ENCODE measurements around the gene NOTCH2.

Gene NOTCH2

DNA sequence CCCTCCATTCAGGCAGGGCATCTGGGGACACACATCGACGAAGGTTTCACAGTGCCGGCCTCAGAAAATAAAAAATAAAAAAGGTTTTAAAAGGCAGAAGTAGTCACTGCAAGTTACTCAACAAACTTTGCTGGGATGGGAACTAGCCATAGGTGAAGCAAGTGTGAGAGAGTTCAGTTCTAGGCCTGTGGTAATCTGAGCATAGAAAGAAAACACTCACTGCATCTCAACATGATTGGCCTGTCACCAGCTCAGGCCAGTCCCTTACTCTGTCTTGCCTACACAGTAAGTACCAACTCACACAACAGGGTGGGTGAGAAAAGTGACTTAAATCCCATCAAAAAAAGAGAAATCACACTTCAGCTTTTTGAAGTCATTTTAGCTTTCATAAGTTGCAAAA is 142.9 kb downstream of the NOTCH2 start:
- Histone ChIP-seq H3K14ac (ENCODE audit: low read length) (no peak overlapping the region), H3K27ac (ENCODE audit: low read depth, low read length) (no peak overlapping the region), H3K23ac (ENCODE audit: low read length) (no peak overlapping the region), H2BK5ac (ENCODE audit: low read depth, low read length, poor library complexity) (no peak overlapping the region), H3K36me3 (ENCODE audit: control insufficient read depth in 1 of 2, insufficient read depth in 2 of 2, low read length in 2 of 2) (peaks cover 21 to 42% of the 10 kb centered on the region in 2 experiments), H3K4ac (ENCODE audit: low read depth, low read length) (no peak overlapping the region), H3K79me2 (ENCODE audit: control insufficient read depth, insufficient read depth, low read length, poor library complexity) (no peaks in the 10 kb centered on the region), H2AFZ (ENCODE audit: insufficient read depth, low read length, poor library complexity) (no peak overlapping the region), H3K79me1 (ENCODE audit: low read length) (no peaks in the 10 kb centered on the region), H4K91ac (ENCODE audit: low read depth, low read length) (no peak overlapping the region), H3K18ac (ENCODE audit: low read length) (no peak overlapping the region), H2AK5ac (ENCODE audit: low read length) (no peak overlapping the region), H2BK12ac (ENCODE audit: low read length) (no peak overlapping the region), H3K9me3 (ENCODE audit: insufficient read depth, low read depth, low read length) (no peaks in the 10 kb centered on the region), H4K12ac (ENCODE audit: low read depth, low read length) (no peak overlapping the region), H3K9ac (ENCODE audit: low read length) (no peak overlapping the region), H3K27me3 (ENCODE audit: insufficient read depth, low read length) (no peaks in the 10 kb centered on the region), H3K4me1 (ENCODE audit: control insufficient read depth in 1 of 2, insufficient read depth in 2 of 2, low read length in 2 of 2) (no peaks in the 10 kb centered on the region), H2BK120ac (ENCODE audit: insufficient read depth, low read length, poor library complexity) (no peak overlapping the region), H4K8ac (ENCODE audit: low read depth, low read length) (no peak overlapping the region), H3K4me2 (ENCODE audit: low read length) (no peak overlapping the region), H3K4me3 (ENCODE audit: low read depth, low read length) (no peak overlapping the region)
- WGBS (ENCODE audit: extremely low coverage, insufficient coverage, insufficient read length) = no CpG with 5 or more reads among the region's 3 CpGs
- DNase-seq = no peak

- H4K91ac ChIP-seq (ENCODE audit: low read depth, low read length) = no peak overlapping the region
- WGBS (ENCODE audit: extremely low coverage, insufficient coverage, insufficient read length) = no CpG with 5 or more reads among the region's 19 CpGs
Measured at GRCh38 chr1:119924948-119925898, 144.2 kb downstream of the NOTCH2 start.

GRCh38 chr1:119920104-119920968 is 149.1 kb downstream of the NOTCH2 start:
- Histone ChIP-seq H3K4ac (ENCODE audit: low read depth, low read length) (no peak overlapping the region), H2BK120ac (ENCODE audit: insufficient read depth, low read length, poor library complexity) (no peak overlapping the region), H2AK5ac (ENCODE audit: low read length) (no peak overlapping the region), H3K4me2 (ENCODE audit: low read length) (no peak overlapping the region), H3K23ac (ENCODE audit: low read length) (no peak overlapping the region), H3K4me3 (ENCODE audit: low read depth, low read length) (no peak overlapping the region), H3K18ac (ENCODE audit: low read length) (no peak overlapping the region), H3K9me3 (ENCODE audit: insufficient read depth, low read depth, low read length) (peaks cover 4% of the 10 kb centered on the region), H3K27ac (ENCODE audit: low read depth, low read length) (no peak overlapping the region), H4K91ac (ENCODE audit: low read depth, low read length) (no peak overlapping the region), H2BK5ac (ENCODE audit: low read depth, low read length, poor library complexity) (no peak overlapping the region), H3K4me1 (ENCODE audit: control insufficient read depth in 1 of 2, insufficient read depth in 2 of 2, low read length in 2 of 2) (no peaks in the 10 kb centered on the region), H4K8ac (ENCODE audit: low read depth, low read length) (no peak overlapping the region), H3K14ac (ENCODE audit: low read length) (no peak overlapping the region), H2AFZ (ENCODE audit: insufficient read depth, low read length, poor library complexity) (no peak overlapping the region), H3K36me3 (ENCODE audit: control insufficient read depth in 1 of 2, insufficient read depth in 2 of 2, low read length in 2 of 2) (peaks cover 38 to 53% of the 10 kb centered on the region in 2 experiments), H4K12ac (ENCODE audit: low read depth, low read length) (no peak overlapping the region), H3K79me2 (ENCODE audit: control insufficient read depth, insufficient read depth, low read length, poor library complexity) (no peaks in the 10 kb centered on the region), H2BK12ac (ENCODE audit: low read length) (no peak overlapping the region), H3K79me1 (ENCODE audit: low read length) (no peaks in the 10 kb centered on the region), H3K9ac (ENCODE audit: low read length) (no peak overlapping the region), H3K27me3 (ENCODE audit: insufficient read depth, low read length) (no peaks in the 10 kb centered on the region)
- DNase-seq = no peak
- WGBS (ENCODE audit: extremely low coverage, insufficient coverage, insufficient read length) = no CpG with 5 or more reads among the region's 8 CpGs

More at GRCh38 chr1:119924948-119925898, 144.2 kb downstream of the NOTCH2 start:
- no peaks in the 10 kb centered on the region for H3K27me3 ChIP-seq (ENCODE audit: insufficient read depth, low read length)
- no peak overlapping the region for H4K12ac ChIP-seq (ENCODE audit: low read depth, low read length)
- no peaks in the 10 kb centered on the region for H3K79me1 ChIP-seq (ENCODE audit: low read length)
- no peaks in the 10 kb centered on the region for H3K4me1 ChIP-seq (ENCODE audit: control insufficient read depth in 1 of 2, insufficient read depth in 2 of 2, low read length in 2 of 2)
- H3K79me2 ChIP-seq (ENCODE audit: control insufficient read depth, insufficient read depth, low read length, poor library complexity) = no peaks in the 10 kb centered on the region
- no peak overlapping the region for H3K14ac ChIP-seq (ENCODE audit: low read length)
- no peak overlapping the region for H3K27ac ChIP-seq (ENCODE audit: low read depth, low read length)
- H2AFZ ChIP-seq (ENCODE audit: insufficient read depth, low read length, poor library complexity) = no peak overlapping the region
- H2BK120ac ChIP-seq (ENCODE audit: insufficient read depth, low read length, poor library complexity) = no peak overlapping the region
- H4K8ac ChIP-seq (ENCODE audit: low read depth, low read length) = no peak overlapping the region
- H2BK5ac ChIP-seq (ENCODE audit: low read depth, low read length, poor library complexity) = no peak overlapping the region
- no peak overlapping the region for H3K23ac ChIP-seq (ENCODE audit: low read length)
- H3K4me3 ChIP-seq (ENCODE audit: low read depth, low read length) = no peak overlapping the region
- H3K4me2 ChIP-seq (ENCODE audit: low read length) = no peak overlapping the region
- H3K9ac ChIP-seq (ENCODE audit: low read length) = no peak overlapping the region
- no peak overlapping the region for H2BK12ac ChIP-seq (ENCODE audit: low read length)
- H2AK5ac ChIP-seq (ENCODE audit: low read length) = no peak overlapping the region
- peaks cover 24 to 46% of the 10 kb centered on the region in 2 experiments for H3K36me3 ChIP-seq (ENCODE audit: control insufficient read depth in 1 of 2, insufficient read depth in 2 of 2, low read length in 2 of 2)
- no peak overlapping the region for H3K18ac ChIP-seq (ENCODE audit: low read length)
- no peaks in the 10 kb centered on the region for H3K9me3 ChIP-seq (ENCODE audit: insufficient read depth, low read depth, low read length)
- DNase-seq = no peak
- no peak overlapping the region for H3K4ac ChIP-seq (ENCODE audit: low read depth, low read length)

DNA sequence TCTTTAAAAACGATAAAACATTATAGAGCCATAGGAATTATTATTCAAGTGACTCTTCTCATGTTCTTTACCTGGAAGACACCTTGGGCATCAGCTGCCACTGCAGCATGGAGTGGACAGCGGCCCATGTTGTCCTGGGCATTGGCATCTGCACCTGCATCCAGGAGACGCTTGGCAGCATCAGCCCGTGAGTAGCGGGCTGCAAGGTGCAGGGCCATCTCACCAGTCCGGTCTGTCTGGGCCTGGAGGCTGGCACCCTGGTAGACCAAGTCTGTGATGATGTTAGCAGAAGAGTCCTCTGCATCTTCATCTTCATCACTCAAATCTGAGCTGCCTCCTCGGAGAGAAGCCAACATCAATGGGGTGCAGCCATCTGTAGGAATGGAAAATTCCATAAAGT is 150.2 kb downstream of the NOTCH2 start:
- no peak overlapping the region for H2BK12ac ChIP-seq (ENCODE audit: low read length)
- H3K4ac ChIP-seq (ENCODE audit: low read depth, low read length) = no peak overlapping the region
- H3K14ac ChIP-seq (ENCODE audit: low read length) = no peak overlapping the region
- no peak overlapping the region for H4K12ac ChIP-seq (ENCODE audit: low read depth, low read length)
- no peaks in the 10 kb centered on the region for H3K27me3 ChIP-seq (ENCODE audit: insufficient read depth, low read length)
- no peak overlapping the region for H3K18ac ChIP-seq (ENCODE audit: low read length)
- H4K8ac ChIP-seq (ENCODE audit: low read depth, low read length) = no peak overlapping the region
- H3K79me1 ChIP-seq (ENCODE audit: low read length) = no peaks in the 10 kb centered on the region
- no peak overlapping the region for H3K4me2 ChIP-seq (ENCODE audit: low read length)
- DNase-seq = no peak
- H3K9me3 ChIP-seq (ENCODE audit: insufficient read depth, low read depth, low read length) = peaks cover 4% of the 10 kb centered on the region
- no peak overlapping the region for H4K91ac ChIP-seq (ENCODE audit: low read depth, low read length)
- peaks cover 35 to 54% of the 10 kb centered on the region in 2 experiments for H3K36me3 ChIP-seq (ENCODE audit: control insufficient read depth in 1 of 2, insufficient read depth in 2 of 2, low read length in 2 of 2)
- H3K9ac ChIP-seq (ENCODE audit: low read length) = no peak overlapping the region
- no peak overlapping the region for H3K27ac ChIP-seq (ENCODE audit: low read depth, low read length)
- no CpG with 5 or more reads among the region's 7 CpGs for WGBS (ENCODE audit: extremely low coverage, insufficient coverage, insufficient read length)
- no peak overlapping the region for H3K23ac ChIP-seq (ENCODE audit: low read length)
- H3K79me2 ChIP-seq (ENCODE audit: control insufficient read depth, insufficient read depth, low read length, poor library complexity) = no peaks in the 10 kb centered on the region
- peaks cover 2 to 3% of the 10 kb centered on the region in 2 experiments for H3K4me1 ChIP-seq (ENCODE audit: control insufficient read depth in 1 of 2, insufficient read depth in 2 of 2, low read length in 2 of 2)
- H2AK5ac ChIP-seq (ENCODE audit: low read length) = no peak overlapping the region
- no peak overlapping the region for H3K4me3 ChIP-seq (ENCODE audit: low read depth, low read length)
- H2BK120ac ChIP-seq (ENCODE audit: insufficient read depth, low read length, poor library complexity) = no peak overlapping the region
- H2BK5ac ChIP-seq (ENCODE audit: low read depth, low read length, poor library complexity) = no peak overlapping the region
- H2AFZ ChIP-seq (ENCODE audit: insufficient read depth, low read length, poor library complexity) = no peak overlapping the region

Measured in trophoblast cell (in vitro differentiated cells and primary cell).